DMS153 treated with DMSO at 0.1 percent for 48 hours (cell line): ENCODE results near the gene PRMT7.
"Not testable (repeated sequence)": the region's sequence is repeated elsewhere in the genome, so short reads cannot be mapped to it uniquely, and the experiment has no call there.

ENCODE experiments used
- DNase-seq: peaks from one replicate; lab custom pipeline; 2025; ENCODE audit not compliant: unreplicated experiment; lab: John Stamatoyannopoulos, UW

Gene PRMT7

DNA sequence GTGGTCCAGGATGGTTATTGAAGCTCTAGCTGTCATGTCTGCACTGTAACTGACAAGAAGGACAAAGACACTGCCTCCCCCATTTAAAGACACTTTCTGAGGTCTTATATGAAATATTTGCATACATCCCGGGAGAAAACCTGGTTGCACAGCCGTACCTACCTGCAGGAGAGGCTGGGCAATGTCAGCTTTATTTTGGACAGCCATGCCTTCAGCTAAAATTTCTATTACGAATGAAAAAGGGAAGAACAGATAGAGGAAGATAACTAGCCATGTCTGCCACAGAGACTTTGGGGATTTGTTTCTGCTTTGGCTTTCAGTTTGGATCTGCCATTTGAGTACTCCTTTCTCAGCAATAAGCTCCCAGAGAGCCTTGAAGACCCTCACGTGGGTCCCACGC is 27.5 kb upstream of the PRMT7 start:
- DNase-seq, result no peak

DNA sequence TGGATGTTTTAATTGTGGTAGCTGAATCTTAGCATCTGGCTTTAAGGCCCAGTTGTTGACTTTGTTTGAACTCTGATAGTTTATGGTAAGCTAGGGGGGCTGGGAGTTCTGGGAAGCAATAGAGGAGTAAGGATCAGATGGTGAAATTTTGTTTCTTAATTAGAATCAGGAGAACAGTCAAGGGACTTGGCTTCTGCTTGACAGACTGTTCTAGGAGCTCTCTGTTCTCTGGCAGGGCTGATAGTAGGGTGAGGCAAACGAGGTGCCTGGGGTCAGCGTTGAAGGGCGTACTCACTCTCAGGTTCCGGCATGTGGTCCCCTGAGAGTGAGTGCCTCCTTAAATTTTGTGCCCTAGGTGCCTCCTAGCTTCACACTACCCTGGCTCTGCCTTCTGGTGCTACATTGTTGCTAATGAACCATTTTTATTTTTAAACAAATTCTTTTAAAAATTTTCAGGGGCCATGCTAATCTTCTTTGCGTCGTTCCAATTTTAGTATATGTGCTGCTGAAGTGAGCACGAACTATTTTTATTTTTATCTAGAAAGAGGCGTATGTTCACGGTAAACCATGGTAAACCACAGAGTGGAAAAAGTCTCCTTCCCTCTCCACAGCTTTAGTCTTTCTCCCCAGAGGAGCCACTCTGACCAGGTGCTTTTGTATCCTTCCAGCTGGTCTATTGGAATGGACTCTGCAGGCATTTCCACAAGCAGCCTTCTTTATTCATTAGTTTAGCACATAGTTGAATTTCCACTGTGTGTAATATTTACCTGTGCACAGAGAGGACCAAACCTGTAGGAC is 26.8 kb upstream of the PRMT7 start:
- DNase-seq, result no peak

DNA sequence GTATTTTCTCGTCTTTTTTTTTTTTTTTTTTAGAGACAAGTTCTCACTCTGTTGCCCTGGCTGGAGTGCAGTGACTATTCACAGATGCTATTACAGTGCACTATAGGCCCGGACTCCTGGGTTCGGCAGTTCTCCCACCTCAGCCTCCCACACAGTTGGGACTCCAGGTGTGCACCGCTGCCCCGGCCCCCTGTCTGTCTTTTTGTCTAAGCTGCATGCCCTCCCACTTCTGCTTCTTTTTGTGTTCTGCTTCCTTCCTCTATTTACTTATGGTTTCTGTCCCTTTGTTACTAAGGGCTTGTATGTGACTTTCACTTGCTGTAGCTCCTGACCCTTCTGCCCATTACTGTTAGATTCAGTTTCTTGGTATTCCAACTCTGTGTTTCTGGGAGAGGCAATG is 26.0 kb upstream of the PRMT7 start:
- DNase-seq, result no peak

DNA sequence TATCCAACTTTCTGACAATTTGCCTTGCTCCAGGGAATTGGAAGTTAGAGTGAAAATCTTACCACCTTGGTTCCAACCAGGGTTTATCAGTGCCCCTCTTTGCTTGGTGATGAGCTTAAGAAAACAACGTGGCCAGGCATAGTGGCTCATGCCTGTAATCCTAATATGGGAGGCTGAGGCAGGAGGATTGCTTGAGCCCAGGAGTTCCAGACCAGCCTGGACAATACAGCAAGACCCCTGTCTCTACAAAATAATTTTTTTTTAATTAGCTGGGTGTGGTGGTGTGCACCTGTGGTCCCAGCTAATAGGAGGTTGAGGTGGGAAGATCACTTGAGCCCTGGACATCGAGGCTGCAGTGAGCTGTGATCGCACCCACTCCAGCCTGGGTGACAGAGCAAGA is 25.1 kb upstream of the PRMT7 start:
- no peak for DNase-seq

DNA sequence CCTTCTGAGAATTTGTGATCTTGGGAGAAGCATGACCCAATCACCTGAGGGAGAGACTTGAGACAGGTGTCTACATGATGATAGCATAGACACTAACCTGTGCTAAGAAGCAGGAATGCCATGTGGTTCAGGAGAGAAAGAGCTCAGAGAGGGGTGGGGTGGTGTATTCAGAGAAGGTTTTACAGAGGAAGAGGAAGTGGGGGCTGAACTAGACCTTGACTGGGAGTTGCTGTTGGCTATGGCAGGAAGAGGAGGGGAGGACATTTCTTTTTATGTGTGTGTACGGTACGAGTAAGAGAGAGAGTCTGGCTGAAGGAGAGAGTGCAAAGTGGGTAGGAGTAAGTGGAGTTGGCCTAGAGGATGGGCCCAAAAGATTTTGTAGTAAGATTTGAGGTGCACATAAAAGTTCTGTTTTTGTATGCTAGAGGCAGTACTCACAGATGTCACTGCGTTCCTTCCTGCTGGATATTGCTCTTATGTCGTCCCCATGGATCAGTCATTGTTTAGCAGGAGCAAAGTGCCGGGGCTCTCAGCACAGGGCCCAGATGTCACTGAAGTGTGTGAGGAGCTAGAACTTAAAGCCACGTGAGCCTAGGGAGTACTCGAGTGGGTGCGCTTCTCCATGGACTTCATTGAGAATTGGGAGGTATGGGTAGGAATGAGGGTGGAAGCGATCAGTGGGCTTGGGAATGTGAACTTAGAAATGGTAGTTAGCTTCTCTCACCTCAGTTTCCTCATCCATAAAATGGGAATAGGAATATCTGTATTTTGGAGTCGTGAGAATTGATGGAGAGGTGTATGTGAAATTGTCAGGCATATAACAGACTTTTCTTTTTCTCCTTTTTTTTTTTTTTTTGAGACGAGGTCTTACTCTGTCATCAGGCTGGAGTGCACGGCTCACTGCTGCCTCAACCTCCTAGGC is 24.4 kb upstream of the PRMT7 start:
- DNase-seq, result no peak

DNA sequence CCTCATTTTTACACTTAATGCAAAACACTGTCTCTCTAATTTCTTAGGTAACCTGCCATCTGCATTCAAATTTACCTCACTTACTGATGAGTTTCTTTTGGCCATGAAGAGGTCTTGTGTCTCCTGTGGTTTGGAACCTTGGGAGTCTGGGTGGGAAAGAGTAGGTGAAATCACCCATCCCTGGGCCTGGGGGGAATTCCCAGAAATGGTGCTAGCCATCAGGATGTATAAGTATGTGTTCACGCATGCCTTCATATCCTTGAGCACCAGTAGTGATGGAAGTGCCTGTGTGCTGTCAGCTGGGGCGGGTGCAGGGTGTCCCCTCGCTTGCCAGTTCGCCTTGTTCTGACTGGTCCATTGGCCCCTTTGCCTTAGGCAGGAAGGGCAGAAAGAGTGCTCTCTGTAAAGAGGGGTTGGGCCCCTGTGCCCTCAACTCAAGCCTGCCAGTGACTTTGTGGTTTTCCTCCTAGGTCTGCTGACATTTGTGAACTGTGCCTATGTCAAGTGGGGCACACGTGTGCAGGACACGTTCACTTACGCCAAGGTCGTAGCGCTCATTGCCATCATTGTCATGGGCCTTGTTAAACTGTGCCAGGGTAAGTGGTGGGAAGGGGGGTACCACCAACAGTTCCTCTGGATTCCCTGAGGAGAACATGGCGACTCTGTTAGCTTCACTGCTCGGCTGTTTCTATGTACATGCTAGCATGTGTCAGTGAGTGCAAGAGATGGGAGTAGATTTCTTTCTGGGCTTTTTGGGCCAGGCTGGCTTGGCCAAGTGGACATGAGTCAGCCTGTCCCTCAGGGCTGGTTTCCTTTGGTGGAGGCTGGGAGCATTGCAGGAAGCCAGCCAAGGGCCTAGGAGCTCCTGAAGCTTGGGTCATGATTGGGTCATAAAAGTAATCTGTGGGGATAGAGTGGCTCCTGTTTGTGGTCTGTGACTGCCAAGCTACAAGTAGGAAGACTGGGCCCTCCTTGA is 23.3 kb upstream of the PRMT7 start:
- DNase-seq, result no peak

DNA sequence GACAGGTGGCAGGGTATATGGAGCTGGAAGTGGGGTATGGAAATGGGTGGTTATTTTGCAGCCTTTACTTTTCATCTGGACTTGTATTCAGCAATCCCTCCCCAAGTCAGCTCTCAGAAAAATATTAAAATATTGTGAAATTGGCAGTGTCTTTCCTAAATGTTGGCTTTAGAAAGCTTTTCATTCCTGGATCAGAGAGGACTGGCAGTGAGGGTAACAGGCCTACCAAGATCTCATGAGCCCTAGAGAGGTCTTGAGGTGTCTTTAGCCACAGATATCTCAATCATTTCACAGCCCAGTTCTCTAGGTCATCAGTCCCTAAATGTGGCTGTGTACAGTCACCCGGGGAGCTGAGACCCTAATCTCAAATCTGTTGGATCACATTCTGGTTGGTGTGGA is 22.6 kb upstream of the PRMT7 start:
- no peak for DNase-seq

DNA sequence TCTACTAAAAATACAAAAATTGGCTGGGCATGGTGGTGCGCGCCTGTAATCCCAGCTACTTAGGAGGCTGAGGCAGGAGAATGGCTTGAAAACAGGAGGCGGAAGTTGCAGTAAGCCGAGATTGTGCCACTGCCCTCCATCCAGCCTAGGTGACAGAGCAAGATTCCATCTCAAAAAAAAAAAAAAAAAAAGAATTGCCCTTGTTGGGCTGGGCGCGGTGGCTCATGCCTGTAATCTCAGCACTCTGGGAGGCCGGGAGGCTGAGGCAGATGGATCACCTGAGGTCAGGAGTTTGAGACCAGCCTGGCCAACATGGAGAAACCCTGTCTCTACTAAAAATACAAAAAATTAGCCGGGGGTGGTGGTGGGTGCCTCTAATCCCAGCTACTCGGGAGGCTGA is 22.0 kb upstream of the PRMT7 start:
- DNase-seq, result not testable (repeated sequence)

DNA sequence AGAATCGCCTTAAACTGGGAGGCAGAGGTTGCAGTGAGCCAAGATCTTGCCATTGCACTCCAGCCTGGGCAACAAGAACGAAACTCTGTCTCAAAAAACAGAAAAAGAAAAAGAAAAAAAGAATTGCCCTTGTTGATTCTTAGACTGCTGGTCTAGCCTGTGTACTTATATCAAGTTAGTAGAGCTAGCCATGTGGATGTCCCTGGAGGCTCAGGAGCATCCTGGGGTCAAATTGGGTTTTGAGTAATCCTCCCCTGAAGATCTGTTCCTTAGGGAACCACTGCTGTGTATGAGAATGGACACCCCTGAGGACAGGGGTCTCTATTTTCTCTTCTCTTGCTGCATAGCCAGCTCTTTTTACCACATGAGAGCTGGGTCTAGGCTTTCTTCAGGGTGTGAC is 21.6 kb upstream of the PRMT7 start:
- no peak for DNase-seq

DNA sequence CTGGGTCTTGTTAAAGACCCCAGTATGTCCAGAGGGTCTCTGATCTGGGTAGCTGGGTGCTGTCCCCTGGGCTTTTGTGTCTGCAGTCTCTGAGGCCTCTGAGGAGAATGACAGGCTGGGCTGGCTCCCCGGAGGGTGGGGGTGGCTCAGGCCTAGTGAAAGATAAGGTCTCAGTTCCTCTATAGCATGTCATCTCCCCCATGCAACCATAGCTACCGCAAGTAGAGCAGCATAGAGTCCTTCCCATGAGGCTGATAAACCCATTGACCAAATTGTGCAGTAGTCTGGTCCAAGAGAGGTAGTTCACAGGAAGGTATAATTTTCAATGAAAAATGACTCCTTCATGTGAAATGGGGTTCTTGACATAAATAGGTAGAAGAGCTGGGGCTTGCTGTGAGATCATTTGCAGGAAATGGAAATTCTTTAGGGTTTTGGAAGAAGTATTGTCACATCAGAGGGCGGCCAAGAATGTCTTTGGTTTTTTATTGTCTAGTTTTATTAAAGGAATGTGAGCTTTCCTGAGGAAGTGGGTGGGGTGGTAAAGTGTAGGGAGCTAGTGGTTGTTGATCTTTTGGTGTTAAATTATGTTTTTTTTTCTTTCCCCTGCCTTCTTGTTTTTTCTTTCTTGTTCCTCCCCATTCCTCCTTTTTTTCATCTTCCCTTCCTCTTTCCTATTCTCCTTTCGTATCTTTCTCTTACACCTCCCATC is 21.0 kb upstream of the PRMT7 start:
- DNase-seq, result no peak

DNA sequence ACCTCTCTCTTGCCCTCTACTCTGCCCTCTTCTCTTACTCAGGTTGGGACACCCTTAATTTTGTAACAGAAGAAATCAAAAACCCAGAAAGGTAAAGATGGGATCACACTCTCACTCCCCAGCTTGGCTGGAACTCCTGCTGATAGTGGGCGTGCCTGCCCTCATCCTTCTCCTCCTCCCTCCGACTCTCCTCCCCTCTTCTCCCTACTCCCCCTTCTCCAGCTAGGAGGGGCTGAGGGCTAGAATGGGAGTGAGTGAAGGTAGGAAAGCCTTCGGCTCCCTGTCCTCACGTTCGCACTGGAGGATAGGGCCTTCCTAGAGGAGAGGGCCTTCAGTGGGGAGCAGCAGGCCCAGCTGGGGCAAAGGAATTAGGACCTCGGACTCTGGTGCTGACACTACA is 20.4 kb upstream of the PRMT7 start:
- no peak for DNase-seq

DNA sequence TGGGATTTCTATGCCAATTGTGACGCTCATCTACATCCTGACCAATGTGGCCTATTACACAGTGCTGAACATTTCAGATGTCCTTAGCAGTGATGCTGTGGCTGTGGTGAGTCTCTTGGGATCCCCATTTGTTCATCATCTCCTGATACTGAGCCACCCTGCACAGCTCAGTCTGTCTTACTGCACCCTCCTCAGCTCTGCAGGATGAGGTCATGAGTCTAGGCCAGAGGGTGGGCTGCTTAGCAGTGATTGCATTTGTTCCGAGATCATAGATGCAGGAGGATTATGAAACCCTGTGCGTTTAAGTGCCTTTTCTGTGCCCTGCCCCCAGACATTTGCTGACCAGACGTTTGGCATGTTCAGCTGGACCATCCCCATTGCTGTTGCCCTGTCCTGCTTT is 19.6 kb upstream of the PRMT7 start:
- DNase-seq, result no peak

DNA sequence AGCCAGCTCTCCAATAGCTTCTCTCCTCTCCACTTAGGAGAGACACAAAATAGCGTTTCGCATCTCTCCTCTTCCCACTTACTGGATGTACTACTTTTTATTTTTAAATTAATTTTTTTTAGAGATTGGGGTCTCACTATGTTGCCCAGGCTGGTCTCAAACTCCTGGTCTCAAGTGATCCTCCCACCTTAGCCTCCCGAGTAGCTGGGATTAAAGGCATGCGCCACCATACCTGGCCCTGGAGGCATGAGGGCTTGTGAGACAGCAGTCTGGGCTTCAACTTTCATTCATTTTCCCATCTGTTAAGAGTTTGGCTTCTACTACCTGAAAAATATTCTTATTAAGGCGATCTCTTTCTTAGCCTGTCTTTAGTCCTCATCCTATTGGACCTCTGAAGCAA is 18.4 kb upstream of the PRMT7 start:
- no peak for DNase-seq

DNA sequence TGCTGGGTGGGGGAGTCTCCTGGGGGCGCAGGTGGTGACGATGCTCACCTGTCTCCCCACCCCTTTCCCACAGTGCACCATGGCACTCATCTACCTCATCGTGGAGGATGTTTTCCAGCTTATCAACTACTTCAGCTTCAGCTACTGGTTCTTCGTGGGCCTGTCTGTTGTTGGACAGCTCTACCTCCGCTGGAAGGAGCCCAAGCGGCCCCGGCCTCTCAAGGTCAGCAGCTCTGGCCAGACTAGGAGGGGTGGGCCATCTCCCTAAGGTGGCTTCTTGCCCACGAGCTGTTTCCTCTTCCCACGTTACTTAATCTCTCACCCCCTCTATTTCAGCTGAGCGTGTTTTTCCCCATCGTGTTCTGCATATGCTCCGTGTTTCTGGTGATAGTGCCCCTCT is 14.5 kb upstream of the PRMT7 start:
- DNase-seq, result no peak

DNA sequence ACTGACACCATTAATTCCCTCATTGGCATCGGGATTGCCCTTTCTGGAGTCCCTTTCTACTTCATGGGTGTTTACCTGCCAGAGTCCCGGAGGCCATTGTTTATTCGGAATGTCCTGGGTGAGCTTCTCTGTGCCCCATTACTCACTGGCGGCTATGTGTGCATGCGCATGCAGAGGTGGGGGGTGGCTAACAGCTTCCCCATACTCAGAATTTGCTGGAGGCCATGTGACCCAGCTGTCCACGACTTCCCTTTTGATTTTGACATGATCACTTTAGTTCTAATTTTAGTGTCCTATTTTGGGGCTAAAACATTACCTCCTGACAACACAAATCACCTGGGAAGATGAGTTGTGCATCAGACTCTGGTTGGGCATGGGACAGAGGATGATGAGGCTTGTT is 14.1 kb upstream of the PRMT7 start:
- DNase-seq, result no peak

DNA sequence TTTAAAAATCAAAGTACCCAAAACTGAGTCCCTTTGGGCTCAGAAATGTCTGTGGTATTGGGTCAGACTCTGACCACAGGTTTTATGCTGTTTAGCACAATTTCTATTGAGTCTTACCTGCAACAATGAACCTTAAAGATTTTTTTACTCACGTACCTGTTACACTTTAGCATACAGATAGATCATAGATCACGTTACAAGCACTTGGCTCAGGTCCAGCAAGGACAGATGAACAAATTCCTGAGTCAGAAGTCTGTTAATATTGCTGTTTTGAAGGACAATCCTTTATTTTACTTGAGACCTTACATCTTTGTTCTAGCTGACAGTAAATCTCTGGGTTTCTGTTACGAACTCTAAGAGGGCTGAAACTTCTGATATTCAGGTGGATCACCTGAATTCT is 12.9 kb upstream of the PRMT7 start:
- DNase-seq, result no peak

DNA sequence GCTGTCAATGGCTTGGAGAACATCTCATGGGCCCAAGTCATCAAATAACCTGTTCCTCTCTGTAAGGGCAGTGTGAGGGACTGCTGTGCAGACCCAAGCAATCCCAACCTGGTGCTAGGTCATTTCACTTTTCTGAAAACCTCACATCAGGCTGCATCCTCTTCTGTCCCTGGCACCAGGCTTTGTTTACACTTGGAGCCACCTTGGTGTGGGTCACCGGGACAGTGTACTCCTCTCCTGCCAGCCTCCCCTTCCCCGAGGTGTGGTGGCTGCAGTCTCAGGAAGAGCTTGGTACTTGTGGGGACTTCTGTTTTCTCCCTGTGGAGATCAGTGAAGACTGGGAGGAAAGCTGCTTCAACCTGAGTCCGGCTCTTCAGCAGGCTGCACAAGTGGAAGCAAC is 12.5 kb upstream of the PRMT7 start:
- DNase-seq, result no peak

DNA sequence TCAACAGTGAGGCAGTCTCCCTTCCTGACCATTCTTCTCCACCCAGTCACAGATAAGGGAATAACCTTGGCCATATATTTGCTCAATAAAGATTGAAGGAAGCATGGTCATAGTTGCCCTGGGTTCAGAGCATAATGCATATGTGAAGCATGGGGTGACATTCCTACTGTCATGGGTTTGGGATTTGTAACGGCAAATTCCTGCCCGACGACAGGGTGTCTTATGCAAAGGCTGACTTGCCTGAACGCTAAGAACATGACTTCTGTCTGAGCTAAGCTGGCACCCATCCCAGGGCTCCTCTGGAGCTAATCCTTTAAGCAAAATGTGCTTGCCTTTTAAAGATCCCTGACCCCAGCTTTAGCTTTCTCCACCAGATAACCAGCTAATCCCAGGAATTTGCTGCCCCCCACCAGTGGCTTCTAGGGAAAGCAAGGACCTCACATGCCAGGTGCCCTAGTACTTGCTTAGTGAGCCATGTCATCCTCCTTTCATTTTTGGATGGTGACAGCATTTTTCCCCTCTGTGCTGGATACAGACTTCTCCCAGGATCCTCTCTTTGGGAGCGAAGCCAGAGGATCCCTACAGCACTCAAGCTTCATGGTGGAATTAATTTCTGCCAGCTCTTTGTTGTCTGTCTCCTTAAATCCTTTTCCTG is 11.8 kb upstream of the PRMT7 start:
- DNase-seq, result no peak

DNA sequence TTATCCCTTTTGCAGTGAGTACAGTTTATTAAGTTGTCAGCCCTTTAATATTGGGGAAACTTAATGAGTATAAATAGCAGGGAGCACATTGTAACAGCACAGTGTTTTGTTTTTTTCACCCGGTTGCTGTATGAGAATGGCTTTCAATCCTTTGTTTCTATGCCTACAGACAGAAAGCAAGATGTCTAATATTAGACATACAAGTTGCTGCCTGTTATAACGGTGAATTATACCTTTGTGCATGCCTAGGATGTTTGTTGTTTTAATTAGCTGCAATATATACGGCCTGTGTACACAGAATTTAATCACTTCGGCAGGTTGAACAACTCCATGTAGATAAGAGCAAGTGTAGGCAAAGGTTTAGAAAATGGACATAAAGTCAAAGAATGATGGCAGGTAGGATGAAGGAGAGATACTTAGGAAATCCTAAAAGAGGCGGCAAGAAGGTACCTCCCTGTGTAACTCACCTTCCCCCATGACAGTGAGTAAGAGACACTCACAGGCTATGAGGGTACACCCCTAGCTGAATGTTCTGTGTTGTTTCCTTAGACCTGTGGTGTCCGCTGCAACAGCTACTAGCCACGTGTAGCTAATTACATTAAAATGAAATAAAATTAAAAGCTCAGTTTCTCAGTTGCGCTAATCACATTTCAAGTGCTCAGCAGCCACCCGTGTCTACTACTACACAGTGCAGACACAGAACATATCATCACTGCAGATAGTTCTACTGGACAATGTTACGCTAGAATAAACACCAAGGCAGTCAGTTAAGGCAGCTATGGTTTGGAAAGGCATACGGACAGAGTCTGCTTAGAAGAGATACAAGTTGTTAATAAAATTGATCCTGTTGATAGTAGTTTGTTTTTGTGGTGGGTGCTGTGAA is 11.0 kb upstream of the PRMT7 start:
- DNase-seq, result no peak
